WTC11 (cell line): Measurements from ENCODE around the gene MEGF11. TPM values are rescaled to one million over a fixed set of nuclear protein-coding genes. Genes with fewer than 3 reads are reported as not detected.
A peak's percentile ranks its signal among the peaks of the same experiment; 100 is the strongest.

ENCODE experiments used
- ATAC-seq: fragments of 200-7000 bp; cut with Tn5 transposase; 2 replicates; pipeline ENCODE4 v1.10.0; 2021; ENCODE audit warnings: mild to moderate bottlenecking, moderate library complexity
- CTCF ChIA-PET: fragments of 300-600 bp; sonication (Branson Sonifier 250); formaldehyde crosslinking; loops from one replicate; lab custom pipeline; 2021; ENCODE audit warnings: antibody characterized with exemption; lab: Charles Lee
- POLR2A ChIA-PET: fragments of 350-600 bp; sonication (Branson Sonifier 250); formaldehyde crosslinking; loops from one replicate; lab custom pipeline; 2021; ENCODE audit warnings: antibody characterized with exemption; lab: Charles Lee
- DNase-seq: peaks from one replicate; pipeline ENCODE4 v3.0.0; 2021; ENCODE audit warnings: low spot score
- H3K27ac Mint-ChIP-seq: 2 replicates; pipeline ENCODE4 v1.8.0; 2021; ENCODE audit warnings: mixed read lengths
- H3K27me3 Mint-ChIP-seq: 2 replicates; pipeline ENCODE4 v1.8.0; 2021; ENCODE audit warnings: low read depth, mild to moderate bottlenecking, moderate library complexity, mixed read lengths
- H3K36me3 Mint-ChIP-seq: 2 replicates; pipeline ENCODE4 v1.8.0; 2021; ENCODE audit warnings: mixed read lengths
- H3K4me1 Mint-ChIP-seq: 2 replicates; pipeline ENCODE4 v1.8.0; 2022; ENCODE audit warnings: mixed read lengths
- H3K4me3 Mint-ChIP-seq: 2 replicates; pipeline ENCODE4 v1.8.0; 2021; ENCODE audit warnings: mild to moderate bottlenecking, moderate library complexity, mixed read lengths
- H3K9me3 Mint-ChIP-seq: 2 replicates; pipeline ENCODE4 v1.8.0; 2021; ENCODE audit warnings: mixed read lengths
- CTCF ChIP-seq: fragments of 200-600 bp; IDR thresholded peaks from 2 replicates; pipeline ENCODE4 v1.8.0; 2022; ENCODE audit warnings: antibody characterized with exemption
- FOXK1 ChIP-seq: sonication (generic); formaldehyde crosslinking; IDR thresholded peaks from 2 replicates; pipeline ENCODE4 v1.8.0; 2022; ENCODE audit warnings: mild to moderate bottlenecking, moderate library complexity, missing genetic modification reagents
- MAX ChIP-seq: sonication (generic); formaldehyde crosslinking; IDR thresholded peaks from 2 replicates; pipeline ENCODE4 v1.8.0; 2022; ENCODE audit warnings: mild to moderate bottlenecking, missing genetic modification reagents
- STAT6 ChIP-seq: sonication (generic); formaldehyde crosslinking; conservative IDR thresholded peaks from 2 replicates; pipeline ENCODE4 v1.8.1; 2023; ENCODE audit warnings: mild to moderate bottlenecking, low read depth, missing genetic modification reagents, moderate library complexity
- TP53 ChIP-seq: sonication (generic); formaldehyde crosslinking; IDR thresholded peaks from 2 replicates; pipeline ENCODE4 v1.8.1; 2023; ENCODE audit warnings: mild to moderate bottlenecking, missing genetic modification reagents
- ZBTB43 ChIP-seq: sonication (generic); formaldehyde crosslinking; IDR thresholded peaks from 2 replicates; pipeline ENCODE4 v1.8.1; 2023; ENCODE audit warnings: mild to moderate bottlenecking, missing genetic modification reagents
- ZNF121 ChIP-seq: sonication (generic); formaldehyde crosslinking; IDR thresholded peaks from 2 replicates; pipeline ENCODE4 v1.8.0; 2023; ENCODE audit warnings: missing genetic modification reagents
- ZNF423 ChIP-seq: fragments of 250-450 bp; sonication (Bioruptor Pico); IDR thresholded peaks from 2 replicates; pipeline ENCODE4 v2.1.2; 2022; ENCODE audit warnings: mild to moderate bottlenecking, moderate library complexity
- ZNF532 ChIP-seq: fragments of 250-450 bp; sonication (Bioruptor Pico); IDR thresholded peaks from 2 replicates; pipeline ENCODE4 v1.9.0; 2021; ENCODE audit warnings: mild to moderate bottlenecking, borderline replicate concordance
- total RNA-seq: library from RNA; stranded (reverse); gene quantifications from 3 replicates; pipeline ENCODE4 v1.2.3, GENCODE V29; 2021

MEGF11 gene
- total RNA-seq, 1 experiment from 2014 or later: 3.3 TPM

- ATAC-seq (peak; percentile 66), DNase-seq (peak; percentile 49)
- POLR2A ChIA-PET: no interaction called here
- no peaks in the 10 kb centered on the region for H3K9me3 Mint-ChIP-seq
- H3K27ac Mint-ChIP-seq: no peak overlapping the region
- CTCF ChIA-PET: interaction anchor here (1.0 to 1.7 kb wide), 6 partner anchors 37 to 132 kb away, joined by 3 to 5 read pairs (median 4); no protein-coding TSS in a partner anchor
- H3K27me3 Mint-ChIP-seq: peaks cover 2% of the 10 kb centered on the region
- peaks cover 41% of the 10 kb centered on the region for H3K4me1 Mint-ChIP-seq
- TF ChIP-seq ZNF121 (CRISPR knock-in tag) (no peak), ZNF423 (CRISPR knock-in tag) (peak; percentile 84)
- TF ChIP-seq, all 79 proteins: peak for 1
- Mint-ChIP-seq H3K36me3 (no peaks in the 10 kb centered on the region), H3K4me3 (no peak overlapping the region)
Measured at GRCh38 chr15:66019368-66019767, 234.2 kb downstream of the MEGF11 start.

- no peak for TF ChIP-seq TP53
- no peak for TF ChIP-seq FOXK1
- TF ChIP-seq CTCF: no peak
- no peak for TF ChIP-seq ZBTB43 (CRISPR knock-in tag)
- TF ChIP-seq STAT6 (CRISPR knock-in tag): no peak
- no peaks in the 10 kb centered on the region for H3K36me3 Mint-ChIP-seq
- ChIA-PET CTCF (interaction anchor here (1.7 kb wide), 1 partner anchor 67 kb away, joined by 5 read pairs; no protein-coding TSS in a partner anchor), POLR2A (no interaction called here)
- no peak for ATAC-seq
- no peaks in the 10 kb centered on the region for H3K27me3 Mint-ChIP-seq
- no peak overlapping the region for H3K4me3 Mint-ChIP-seq
- no peak for DNase-seq
- peaks cover 37% of the 10 kb centered on the region for H3K4me1 Mint-ChIP-seq
- H3K27ac Mint-ChIP-seq: peak overlapping the region; percentile 28; the same call in 1 of the 2 replicates
- no peaks in the 10 kb centered on the region for H3K9me3 Mint-ChIP-seq
Measured at GRCh38 chr15:66018488-66018797, 235.1 kb downstream of the MEGF11 start.

GRCh38 chr15:66017792-66018487, 235.6 kb downstream of the MEGF11 start:
- peaks cover 36% of the 10 kb centered on the region for H3K4me1 Mint-ChIP-seq
- H3K9me3 Mint-ChIP-seq: no peaks in the 10 kb centered on the region
- ChIA-PET POLR2A (no interaction called here), CTCF (no interaction called here)
- no peak for DNase-seq
- H3K27ac Mint-ChIP-seq: peak overlapping the region; percentile 28; the same call in 1 of the 2 replicates
- no peak for TF ChIP-seq ZNF532 (CRISPR knock-in tag)
- TF ChIP-seq MAX: 0 out of 2 replicates have a peak, but pooled peaks have one; percentile 21
- ATAC-seq: no peak
- H3K27me3 Mint-ChIP-seq: no peaks in the 10 kb centered on the region
- no peaks in the 10 kb centered on the region for H3K36me3 Mint-ChIP-seq
- H3K4me3 Mint-ChIP-seq: no peak overlapping the region
